Rectal smooth muscle tissue (tissue), 1 donor: ENCODE results near the gene POLR2J2.
"Not testable (repeated sequence)": the region's sequence is repeated elsewhere in the genome, so short reads cannot be mapped to it uniquely, and the experiment has no call there.

Experiments used
- H3K27ac ChIP-seq: one replicate; pipeline ENCODE4 v1.7.0; 2013; ENCODE audit warnings: low read depth, low read length, inconsistent platforms
- H3K27me3 ChIP-seq: one replicate; pipeline ENCODE4 v1.7.0; 2013; ENCODE audit warnings: low read length; ENCODE audit not compliant: control insufficient read depth, insufficient read depth
- H3K36me3 ChIP-seq: one replicate; pipeline ENCODE4 v1.7.0; 2013; ENCODE audit warnings: low read length; ENCODE audit not compliant: control insufficient read depth, insufficient read depth
- H3K4me1 ChIP-seq: one replicate; pipeline ENCODE4 v1.7.0; 2013; ENCODE audit warnings: low read length; ENCODE audit not compliant: control insufficient read depth, insufficient read depth
- H3K4me3 ChIP-seq: one replicate; pipeline ENCODE4 v1.7.0; 2013; ENCODE audit warnings: low read length
- H3K9ac ChIP-seq: one replicate; pipeline ENCODE4 v1.7.0; 2013; ENCODE audit warnings: low read length

The POLR2J2 gene

DNA sequence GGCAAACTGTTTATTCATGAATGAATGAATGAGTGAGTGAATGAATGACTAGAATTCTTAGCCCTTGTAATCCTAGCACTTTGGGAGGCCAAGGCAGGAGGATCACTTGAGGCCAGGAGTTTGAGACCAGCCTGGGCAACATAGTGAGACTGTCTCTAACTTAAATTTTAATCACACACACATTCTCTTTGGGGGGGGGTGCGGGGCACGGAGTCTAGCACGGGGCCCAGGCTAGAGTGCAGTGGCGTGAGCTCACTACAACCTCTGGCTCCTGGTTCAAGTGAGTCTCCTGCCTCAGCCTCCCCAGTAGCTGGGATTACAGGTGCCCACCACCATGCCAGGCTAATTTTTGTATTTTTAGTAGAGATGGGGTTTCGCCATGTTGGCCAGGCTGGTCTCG lies 19.1 kb upstream of the POLR2J2 start:
- not testable (repeated sequence) for H3K4me1 ChIP-seq, H3K4me3 ChIP-seq, H3K9ac ChIP-seq

DNA sequence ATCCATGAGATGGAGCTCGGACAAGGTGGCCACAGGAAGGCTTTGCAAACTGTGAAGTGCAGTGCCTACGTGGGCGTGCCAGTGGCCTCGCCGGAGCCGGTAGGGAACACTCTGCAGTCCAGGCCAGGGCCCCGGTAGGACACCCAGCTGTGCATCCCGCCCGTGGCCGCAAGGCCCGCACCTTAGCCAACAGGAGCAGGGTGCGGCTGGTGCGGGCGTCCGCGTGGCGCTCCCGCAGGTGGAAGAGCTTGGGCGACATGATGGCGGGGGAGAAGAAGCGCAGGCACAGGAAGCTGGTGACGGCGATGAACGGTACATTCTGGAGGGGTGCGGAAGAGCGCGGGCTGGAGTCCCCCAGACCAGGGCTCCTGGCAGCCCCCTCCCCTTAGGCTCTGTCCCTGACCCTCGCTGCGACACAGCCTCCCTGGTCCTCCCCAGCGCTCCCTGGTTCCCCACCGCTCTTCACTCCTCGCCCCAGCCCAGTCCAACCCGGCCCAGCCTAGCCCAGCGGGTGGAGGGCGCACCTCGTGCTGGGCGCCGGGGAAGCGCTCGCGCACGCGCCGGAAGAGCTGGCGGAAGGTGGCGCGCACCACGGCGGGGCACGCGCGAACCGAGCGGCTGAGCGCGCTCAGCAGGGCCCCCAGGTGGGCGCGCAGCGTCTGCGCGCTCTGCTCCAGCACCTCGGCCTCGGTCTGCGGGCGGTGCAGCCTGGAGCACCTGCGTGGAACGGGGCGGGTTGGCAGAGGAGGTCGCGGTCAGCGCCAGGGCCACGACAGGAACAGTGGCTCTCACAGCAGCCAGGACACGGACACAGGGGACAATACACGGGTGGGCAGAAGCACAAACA lies 18.2 kb upstream of the POLR2J2 start:
- H3K27me3 ChIP-seq, H3K27ac ChIP-seq, H3K9ac ChIP-seq, H3K4me1 ChIP-seq, H3K36me3 ChIP-seq: not testable (repeated sequence)
- peak overlapping the region; percentile 21 for H3K4me3 ChIP-seq

More for the DNA sequence above, 19.1 kb upstream of the POLR2J2 start:
- not testable (repeated sequence) for H3K27me3 ChIP-seq, H3K27ac ChIP-seq, H3K36me3 ChIP-seq

DNA sequence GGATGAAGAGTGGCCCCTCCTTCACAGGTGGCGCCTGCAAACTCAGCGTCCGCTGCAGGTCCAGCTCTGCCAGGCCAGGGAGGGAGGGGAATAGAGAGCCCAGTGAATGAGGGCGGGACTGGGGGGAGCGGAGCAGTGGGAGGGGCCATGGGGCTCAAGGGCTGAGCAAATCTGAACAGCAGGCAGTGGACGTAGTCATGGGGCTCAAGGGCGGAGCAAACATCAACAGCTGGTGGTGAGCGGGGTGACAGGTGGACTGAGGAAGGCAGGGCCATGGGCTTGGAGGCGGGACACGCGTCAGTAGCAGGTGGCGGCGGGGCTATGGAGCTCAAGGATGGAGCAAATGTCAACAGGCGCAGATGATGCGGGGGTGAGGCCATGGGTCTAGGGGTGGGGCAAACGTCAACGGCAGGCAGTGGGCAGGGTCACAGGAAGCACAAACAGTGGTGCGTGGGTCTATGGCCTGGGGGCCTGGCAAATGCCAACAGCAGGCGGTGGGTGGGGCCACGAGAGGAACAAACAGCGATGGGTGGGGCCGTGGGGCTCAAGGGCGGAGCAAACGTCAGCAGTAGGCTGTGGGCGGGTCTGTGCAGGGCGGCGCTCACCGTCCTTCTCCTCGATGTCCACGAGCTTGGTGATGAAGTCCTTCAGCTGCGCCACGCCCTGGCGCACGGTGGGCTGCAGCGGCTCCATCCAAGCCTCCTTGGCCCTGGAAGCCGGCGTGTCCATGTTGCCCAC lies 17.0 kb upstream of the POLR2J2 start:
- H3K9ac ChIP-seq, H3K4me3 ChIP-seq, H3K36me3 ChIP-seq, H3K27me3 ChIP-seq, H3K27ac ChIP-seq, H3K4me1 ChIP-seq: not testable (repeated sequence)

DNA sequence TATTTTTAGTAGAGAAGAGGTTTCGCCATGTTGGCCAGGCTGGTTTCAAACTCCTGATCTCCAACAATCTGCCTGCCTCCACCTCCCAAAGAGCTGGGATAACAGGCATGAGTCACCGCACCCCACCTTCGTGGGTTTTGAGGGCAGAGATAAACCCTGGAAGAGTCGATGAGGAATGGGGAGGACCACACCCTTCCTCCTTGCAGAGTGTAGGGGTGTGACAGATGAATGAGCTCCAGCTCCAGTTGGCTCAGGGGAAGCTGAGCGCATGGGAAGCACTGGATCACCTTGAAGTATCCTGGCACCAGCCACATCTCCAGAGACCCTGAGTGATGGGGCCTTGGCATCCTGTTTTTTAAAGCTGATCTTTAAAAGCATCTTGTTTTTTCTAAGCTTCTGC lies 11.1 kb upstream of the POLR2J2 start:
- not testable (repeated sequence) for H3K4me1 ChIP-seq, H3K4me3 ChIP-seq, H3K9ac ChIP-seq, H3K36me3 ChIP-seq, H3K27ac ChIP-seq, H3K27me3 ChIP-seq

DNA sequence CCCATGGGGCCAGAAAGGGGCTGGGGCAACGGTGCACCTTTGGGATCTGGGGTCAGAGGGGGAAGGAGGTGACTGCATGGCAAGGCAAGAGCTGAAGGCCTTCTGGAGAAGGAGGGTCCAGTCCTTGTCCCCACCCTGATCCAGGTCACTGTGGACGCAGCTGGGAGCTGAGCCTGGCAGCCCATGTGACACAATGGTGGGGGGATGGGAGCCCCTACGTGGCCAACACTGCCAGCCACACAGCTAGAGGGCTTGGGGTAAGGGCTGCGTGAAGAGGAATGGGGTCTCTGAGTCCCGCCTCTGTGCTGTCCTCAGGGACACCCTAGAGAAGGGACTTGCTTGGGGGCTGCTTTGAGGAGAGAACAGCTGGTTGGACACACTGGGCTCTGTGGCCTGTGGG lies 9.3 kb upstream of the POLR2J2 start:
- not testable (repeated sequence) for H3K4me1 ChIP-seq, H3K36me3 ChIP-seq, H3K4me3 ChIP-seq, H3K27ac ChIP-seq, H3K27me3 ChIP-seq, H3K9ac ChIP-seq

DNA sequence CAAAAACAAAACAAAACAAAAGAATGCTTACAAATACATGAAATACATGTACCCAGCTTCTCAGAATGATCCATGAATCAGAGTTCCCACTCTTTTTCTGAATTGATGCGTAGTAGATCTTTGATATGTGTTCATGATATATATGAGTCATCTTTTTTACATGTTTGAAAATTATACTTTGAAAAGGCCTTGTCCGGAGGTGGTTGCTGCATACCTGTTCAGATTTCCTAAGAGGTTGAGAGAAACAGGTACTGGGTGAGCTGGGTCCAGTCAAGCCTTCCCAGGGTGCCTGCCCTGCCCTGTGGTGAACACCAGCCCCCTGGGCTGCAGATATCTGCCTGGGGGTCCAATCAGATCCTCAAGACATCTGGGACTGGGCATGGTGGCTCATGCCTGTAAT lies 4.1 kb upstream of the POLR2J2 start:
- not testable (repeated sequence) for H3K27me3 ChIP-seq, H3K27ac ChIP-seq, H3K4me1 ChIP-seq, H3K9ac ChIP-seq, H3K4me3 ChIP-seq, H3K36me3 ChIP-seq

DNA sequence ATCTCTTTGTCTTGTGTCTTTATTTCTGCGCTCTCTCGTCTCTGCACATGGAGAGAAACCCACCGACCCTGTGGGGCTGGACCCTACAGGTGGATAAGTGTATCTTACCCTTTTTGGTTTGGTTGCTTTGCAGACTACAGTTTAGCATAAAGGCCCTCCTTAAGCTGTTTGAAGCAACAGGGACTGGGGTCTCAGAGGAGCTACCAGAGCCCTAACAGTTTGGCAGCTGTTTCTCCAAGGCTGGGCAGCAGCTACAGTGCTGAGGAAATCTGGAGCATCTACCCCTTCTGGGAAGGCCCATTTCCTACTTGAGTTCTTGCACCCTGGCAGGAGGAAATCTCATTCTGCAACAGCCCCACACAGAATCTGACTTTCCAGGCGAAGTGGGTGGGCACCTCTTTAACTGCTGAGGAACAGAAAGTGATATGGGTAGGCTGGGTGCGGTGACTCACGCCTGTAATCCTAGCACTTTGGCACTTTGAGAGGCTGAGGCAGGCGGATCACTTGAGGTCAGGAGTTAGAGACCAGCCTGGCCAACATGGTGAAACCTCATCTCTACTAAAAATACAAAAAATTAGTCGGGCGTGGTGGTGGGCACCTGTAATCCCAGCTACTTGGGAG lies 2.1 kb upstream of the POLR2J2 start:
- not testable (repeated sequence) for H3K9ac ChIP-seq, H3K4me3 ChIP-seq, H3K27ac ChIP-seq, H3K4me1 ChIP-seq, H3K27me3 ChIP-seq, H3K36me3 ChIP-seq

DNA sequence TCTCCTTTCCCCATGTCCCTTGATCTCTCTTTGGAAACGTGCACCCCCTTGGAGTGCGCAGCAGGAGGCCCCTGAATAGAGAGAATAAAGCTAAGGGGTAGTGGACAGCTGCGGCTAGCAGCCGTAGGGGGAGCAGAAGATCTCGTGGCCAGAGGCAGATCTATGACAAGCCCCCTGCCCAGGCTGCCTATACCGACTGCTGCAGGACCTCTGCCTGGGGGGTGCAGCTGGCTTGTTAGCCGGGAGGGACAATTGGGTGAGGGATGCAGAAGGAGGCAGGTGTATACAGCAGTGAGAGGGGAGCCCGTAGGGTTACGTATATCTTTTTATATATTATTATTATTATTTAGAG lies 469 bp upstream of the POLR2J2 start:
- not testable (repeated sequence) for H3K27ac ChIP-seq, H3K36me3 ChIP-seq, H3K9ac ChIP-seq, H3K4me3 ChIP-seq, H3K27me3 ChIP-seq, H3K4me1 ChIP-seq

DNA sequence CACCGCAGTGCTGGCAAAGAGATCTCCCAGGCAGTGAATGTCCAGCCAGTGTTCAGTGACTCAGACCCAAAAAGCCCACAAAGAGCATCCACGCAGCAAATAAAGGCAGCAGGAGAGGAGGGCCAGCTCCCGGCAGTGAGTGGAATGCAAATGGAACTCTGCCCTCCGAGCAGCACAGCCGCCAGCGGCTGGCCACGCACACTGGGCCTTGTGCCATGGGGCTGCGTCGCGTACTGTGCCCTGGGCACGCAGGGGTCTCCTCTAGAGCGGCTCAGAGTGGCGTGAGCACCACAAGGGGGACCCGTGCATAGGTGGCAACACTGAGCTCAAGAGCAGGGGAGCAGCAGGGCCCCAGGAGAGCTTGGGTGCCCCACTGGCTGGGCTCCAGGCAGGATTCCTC lies 3.9 kb downstream of the POLR2J2 start:
- H3K27ac ChIP-seq, H3K4me1 ChIP-seq, H3K4me3 ChIP-seq, H3K36me3 ChIP-seq, H3K27me3 ChIP-seq, H3K9ac ChIP-seq: not testable (repeated sequence)

DNA sequence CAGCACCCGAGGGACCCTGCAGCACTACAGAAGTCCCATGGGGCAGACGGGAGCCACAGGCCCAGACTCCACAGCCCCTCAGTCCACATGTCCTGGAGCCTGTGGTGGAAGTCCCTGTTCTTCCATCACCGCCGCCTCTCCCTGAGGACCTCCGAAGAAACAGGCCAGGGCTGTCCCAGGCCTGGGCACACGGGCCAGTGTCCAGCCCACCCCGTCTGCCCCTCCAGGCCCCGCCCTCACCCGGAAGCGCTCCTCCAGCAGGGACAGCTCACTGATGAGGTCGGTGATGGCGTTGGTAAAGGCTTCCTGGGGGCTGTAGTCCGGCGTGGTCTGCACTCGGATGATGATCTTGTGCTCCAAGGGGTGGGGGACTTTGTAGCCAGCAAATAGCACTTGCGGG lies 4.6 kb downstream of the POLR2J2 start:
- H3K27ac ChIP-seq, H3K4me1 ChIP-seq, H3K36me3 ChIP-seq, H3K4me3 ChIP-seq, H3K27me3 ChIP-seq, H3K9ac ChIP-seq: not testable (repeated sequence)

DNA sequence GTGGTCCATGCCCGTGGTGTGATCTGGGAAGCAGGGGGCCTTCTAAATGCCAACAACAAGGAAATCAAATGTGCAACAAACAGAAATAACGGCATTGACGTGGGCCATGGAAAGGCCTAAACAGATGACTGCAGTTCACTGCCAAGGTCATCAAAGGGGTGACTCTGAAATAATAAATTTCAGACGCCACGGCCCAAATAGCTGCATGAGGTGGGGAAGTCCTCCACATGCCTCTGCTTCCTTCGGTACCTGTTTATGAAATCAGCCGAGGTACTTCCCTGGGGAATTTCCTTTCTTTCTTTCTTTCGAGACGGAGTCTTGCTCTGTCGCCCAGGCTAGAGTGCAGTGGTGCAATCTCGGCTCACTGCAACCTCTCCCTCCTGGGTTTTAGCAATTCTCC lies 6.7 kb downstream of the POLR2J2 start:
- not testable (repeated sequence) for H3K4me3 ChIP-seq, H3K27me3 ChIP-seq, H3K4me1 ChIP-seq, H3K27ac ChIP-seq, H3K36me3 ChIP-seq, H3K9ac ChIP-seq

DNA sequence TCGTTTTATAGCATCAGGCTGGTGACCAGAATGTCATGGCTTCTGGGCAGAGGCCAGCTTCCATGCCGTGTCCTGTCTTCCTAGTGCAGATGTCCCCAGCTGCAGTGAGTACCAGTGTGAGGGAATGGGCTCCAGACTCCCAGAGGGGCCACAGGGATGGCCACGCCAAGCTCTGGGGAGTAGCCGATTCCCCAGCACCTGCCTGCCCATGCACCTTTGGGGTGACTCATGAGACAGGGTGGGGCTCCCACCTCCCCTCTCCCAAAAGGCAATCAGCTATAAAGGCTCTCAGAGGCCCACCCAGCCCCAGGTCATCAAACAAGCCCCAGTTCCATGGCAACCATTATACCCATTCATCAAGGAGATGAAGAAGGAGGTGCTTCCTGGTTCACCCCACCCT lies 21.5 kb downstream of the POLR2J2 start, which contains the start of gene SPDYE2B:
TSS of gene SPDYE2B (plus strand) at position 396 of the 400 bp plus-strand sequence. CDS start 2,030 bp downstream, outside the sequence.
- H3K4me3 ChIP-seq, H3K27ac ChIP-seq, H3K4me1 ChIP-seq, H3K36me3 ChIP-seq, H3K27me3 ChIP-seq, H3K9ac ChIP-seq: not testable (repeated sequence)

DNA sequence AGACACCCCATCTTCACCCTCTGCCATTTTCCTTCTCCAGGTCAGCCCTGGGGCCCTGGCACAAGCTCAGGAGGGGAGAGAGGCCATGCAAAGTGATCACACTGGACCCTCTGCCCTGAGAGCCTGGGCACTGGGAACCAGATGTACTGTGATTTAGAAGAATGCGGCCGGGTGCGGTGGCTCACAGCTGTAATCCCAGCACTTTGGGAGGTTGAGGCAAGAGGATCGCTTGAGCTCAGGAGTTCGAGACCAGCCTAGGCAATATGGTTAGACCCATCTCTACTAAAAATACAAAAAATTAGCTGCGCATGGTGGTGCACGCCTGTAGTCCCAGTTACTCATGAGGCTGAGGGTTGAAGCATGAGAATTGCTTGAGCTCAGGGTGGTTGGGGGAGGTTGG lies 23.6 kb downstream of the POLR2J2 start:
- H3K36me3 ChIP-seq, H3K9ac ChIP-seq, H3K4me1 ChIP-seq, H3K4me3 ChIP-seq, H3K27me3 ChIP-seq, H3K27ac ChIP-seq: not testable (repeated sequence)
